ENCODE measurements around the gene NME3. TPM values are rescaled to one million over a fixed set of nuclear protein-coding genes. Genes with fewer than 3 reads are reported as not detected.

The NME3 gene
- total RNA-seq, 1 experiment from 2014 or later = 76.9 TPM

- no peak overlapping the region for H2AK5ac ChIP-seq (ENCODE audit: insufficient read length, low read length)
- H2BK20ac ChIP-seq (ENCODE audit: low read depth, low read length, poor library complexity, severe bottlenecking) = no peak overlapping the region
- TF ChIP-seq CTCF (conservative IDR thresholded peaks at IDR 0.05) = no peak
- no peak overlapping the region for H3T11ph ChIP-seq (ENCODE audit: low read length)
- H3K23ac ChIP-seq (ENCODE audit: insufficient read length, low read depth, low read length) = no peak overlapping the region
- no CpG with 5 or more reads among the region's 7 CpGs for WGBS (ENCODE audit: extremely low coverage, insufficient read length, low lambda C conversion rate)
- no peaks in the 10 kb centered on the region for H3K79me2 ChIP-seq (ENCODE audit: insufficient read depth, low read length)
- no peak overlapping the region for H3K4me2 ChIP-seq (ENCODE audit: insufficient read depth, insufficient read length, low read length)
- no peak overlapping the region for H2BK5ac ChIP-seq (ENCODE audit: insufficient read length, low read length)
- H4K5ac ChIP-seq (ENCODE audit: insufficient read length, low read depth, low read length) = no peak overlapping the region
- Mint-ChIP-seq H3K36me3 (ENCODE audit: insufficient read depth in 1 of 3, low read depth in 3 of 3) (peaks cover 2 to 25% (median 22%) of the 10 kb centered on the region in 3 experiments; a peak in 6 of 7 replicates), H3K4me1 (no peaks in the 10 kb centered on the region), H3K27ac (no peak overlapping the region), H3K9me3 (no peaks in the 10 kb centered on the region), H3K27me3 (ENCODE audit: low read depth) (no peaks in the 10 kb centered on the region), H3K4me3 (no peak overlapping the region)
- H3K23me2 ChIP-seq (ENCODE audit: insufficient read length, low read depth, low read length, poor library complexity, severe bottlenecking) = no peaks in the 10 kb centered on the region
- no peak overlapping the region for H3K9ac ChIP-seq (ENCODE audit: extremely low read depth, insufficient read length, low read length)
- no peaks in the 10 kb centered on the region for H3K9me3 ChIP-seq (ENCODE audit: control insufficient read depth, low read depth, low read length)
- no peaks in the 10 kb centered on the region for H3K27me3 ChIP-seq (ENCODE audit: insufficient read depth, low read length)
- H3K27ac ChIP-seq (ENCODE audit: insufficient read length, low read depth, low read length) = no peak overlapping the region
- H3K4ac ChIP-seq (ENCODE audit: low read depth, low read length) = no peak overlapping the region
- no peak overlapping the region for H2AFZ ChIP-seq (ENCODE audit: low read length)
- no peaks in the 10 kb centered on the region for H3K4me1 ChIP-seq (ENCODE audit: insufficient read depth, low read length)
- no peak overlapping the region for H4K8ac ChIP-seq (replicated peaks; ENCODE audit: insufficient read length, low read depth, low read length)
- H3K79me1 ChIP-seq (ENCODE audit: insufficient read depth, low read depth, low read length, poor library complexity, severe bottlenecking) = no peaks in the 10 kb centered on the region
- no peak overlapping the region for H3K14ac ChIP-seq (ENCODE audit: insufficient read depth, low read length)
- H3K56ac ChIP-seq (ENCODE audit: insufficient read length, low read depth, low read length) = no peak overlapping the region
- DNase-seq = no peak
- H2BK120ac ChIP-seq (ENCODE audit: low read depth, low read length, poor library complexity, severe bottlenecking) = no peak overlapping the region
- H3K18ac ChIP-seq (ENCODE audit: insufficient read length, low read depth, low read length) = no peak overlapping the region
- H2BK12ac ChIP-seq (ENCODE audit: insufficient read length, low read depth, low read length) = no peak overlapping the region
- no peak overlapping the region for H4K91ac ChIP-seq (ENCODE audit: insufficient read length, low read depth, low read length)
- no peaks in the 10 kb centered on the region for H4K20me1 ChIP-seq (ENCODE audit: control insufficient read depth, insufficient read depth, insufficient read length)
- H2BK15ac ChIP-seq (ENCODE audit: low read depth, low read length) = no peak overlapping the region
Observed at GRCh38 chr16:1731073-1731472, 40.3 kb downstream of the NME3 start.

Data from H9 (cell line).